ENCODE results near the gene GNG7. TPM values are rescaled to one million over a fixed set of nuclear protein-coding genes. Genes with fewer than 3 reads are reported as not detected.
"Not testable (repeated sequence)": the region's sequence is repeated elsewhere in the genome, so short reads cannot be mapped to it uniquely, and the experiment has no call there.

The GNG7 gene
- total RNA-seq, 2 experiments from 2014 or later, result 1.1 to 1.2 TPM

DNA sequence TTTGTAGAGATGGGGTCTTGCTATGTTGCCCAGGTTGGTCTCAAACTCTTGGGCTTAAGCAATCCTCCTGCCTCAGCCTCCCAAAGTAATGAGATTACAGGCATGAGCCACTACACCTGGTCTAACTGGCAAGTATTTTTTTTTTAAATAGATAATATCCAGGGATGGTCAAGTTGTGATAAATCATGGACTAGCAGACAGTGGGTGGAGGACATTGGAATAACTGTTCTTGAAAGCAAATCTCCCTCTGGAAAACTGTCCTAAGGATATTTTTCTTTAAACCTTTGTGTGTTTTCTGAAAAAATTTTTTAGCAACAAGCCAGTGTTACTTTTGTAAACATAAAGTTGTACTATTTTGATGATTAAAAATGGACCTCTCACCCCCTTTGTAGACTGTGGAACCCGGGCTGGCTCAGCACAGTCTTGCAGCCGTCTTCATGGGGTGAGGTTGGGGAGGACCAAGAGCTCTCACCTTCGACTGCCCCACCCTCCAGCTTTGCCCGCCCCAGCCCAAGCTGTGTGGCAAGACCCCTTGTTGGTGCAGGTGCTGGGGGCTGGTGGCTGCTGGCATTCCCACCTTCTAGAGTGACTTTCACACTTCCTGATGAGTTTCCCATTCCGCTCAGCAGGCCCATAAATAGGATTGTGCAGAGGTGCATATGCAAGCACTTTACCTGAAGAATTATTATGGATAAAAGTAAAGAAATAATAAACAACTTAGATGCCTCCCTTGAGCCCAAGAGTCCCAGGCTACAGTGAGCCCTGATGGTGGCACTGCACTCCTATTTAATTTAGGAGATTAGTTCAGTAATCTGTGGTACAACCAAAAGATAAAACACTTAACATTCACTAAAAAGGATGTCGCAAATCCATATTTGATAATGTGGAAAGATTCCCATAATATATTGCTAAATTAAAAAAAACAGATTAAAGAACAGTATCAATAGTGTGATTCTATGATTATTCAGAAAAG is 119.2 kb downstream of the GNG7 start:
- peaks cover 9% of the 10 kb centered on the region for H3K4me1 Mint-ChIP-seq
- H3K27ac Mint-ChIP-seq, result no peak overlapping the region
- H3K4me3 Mint-ChIP-seq, result no peak overlapping the region
- H3K36me3 Mint-ChIP-seq (ENCODE audit: low read depth), result peaks cover 2% of the 10 kb centered on the region
- peaks cover 4% of the 10 kb centered on the region for H3K9me3 Mint-ChIP-seq
- peaks cover 11% of the 10 kb centered on the region for H3K27me3 Mint-ChIP-seq
- POLR2A ChIA-PET, result no interaction called here
- no peak for DNase-seq
- CTCF ChIA-PET, result interaction anchor here (0.6 to 1.6 kb wide), 3 partner anchors 8 to 343 kb away, joined by 3 to 5 read pairs (median 4); no protein-coding TSS in a partner anchor

DNA sequence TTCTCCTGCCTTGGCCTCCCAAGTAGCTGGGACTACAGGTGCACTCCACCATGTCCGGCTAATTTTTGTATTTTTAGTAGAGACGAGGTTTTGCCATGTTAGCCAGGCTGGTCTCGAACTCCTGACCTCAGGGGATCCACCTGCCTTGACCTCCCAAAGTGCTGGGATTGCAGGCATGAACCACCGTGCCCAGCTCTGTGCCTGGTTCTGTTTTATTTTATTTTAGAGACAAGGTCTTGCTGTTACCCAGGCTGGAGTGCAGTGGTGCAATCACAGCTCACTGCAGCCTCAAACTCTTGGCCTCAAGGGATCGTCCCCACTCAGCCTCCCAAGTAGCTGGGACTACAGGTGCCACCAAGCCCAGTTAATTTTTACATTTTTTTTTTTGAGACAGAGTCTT is 122.1 kb downstream of the GNG7 start:
- H3K4me1 Mint-ChIP-seq, result peaks cover 10% of the 10 kb centered on the region
- POLR2A ChIA-PET; H3K9me3 Mint-ChIP-seq; DNase-seq; H3K36me3 Mint-ChIP-seq (ENCODE audit: low read depth); H3K4me3 Mint-ChIP-seq; H3K27ac Mint-ChIP-seq: not testable (repeated sequence)
- peaks cover 13% of the 10 kb centered on the region for H3K27me3 Mint-ChIP-seq
- CTCF ChIA-PET, result interaction anchor here (0.6 to 3.2 kb wide), 12 partner anchors 9 to 306 kb away, joined by 3 to 13 read pairs (median 4); partner anchors contain the start of gene GADD45B

DNA sequence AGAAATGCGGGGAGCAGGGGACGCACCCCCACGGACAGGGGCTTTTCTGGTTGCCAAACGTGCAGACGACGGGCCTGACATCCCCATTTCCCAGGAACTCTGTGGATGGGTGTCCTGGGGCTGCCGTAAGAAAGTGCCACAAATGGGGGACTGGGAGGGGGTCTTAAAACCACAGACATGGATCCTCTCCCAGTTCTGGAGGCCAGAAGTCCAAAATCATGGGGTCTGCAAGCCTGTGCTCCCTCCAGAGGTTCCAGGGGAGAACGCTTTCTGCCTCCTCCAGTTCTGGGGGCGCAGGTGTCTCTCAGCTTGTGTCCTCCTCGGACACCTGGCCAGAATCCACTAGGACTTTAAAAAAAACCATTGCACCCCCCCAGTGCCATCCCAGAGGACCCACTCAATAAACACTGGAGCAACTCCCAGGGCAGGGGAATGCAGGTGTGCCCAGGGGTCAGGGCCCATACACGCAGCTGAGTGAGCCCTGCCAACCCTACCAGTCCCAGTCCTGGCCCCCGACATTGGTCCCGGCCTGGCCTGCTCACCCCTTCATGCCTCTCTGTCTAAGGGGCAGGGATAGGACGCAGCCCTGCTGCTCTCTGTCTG is 122.7 kb downstream of the GNG7 start:
- Mint-ChIP-seq H3K9me3 (peaks cover 4% of the 10 kb centered on the region), H3K27me3 (peaks cover 13% of the 10 kb centered on the region), H3K4me3 (no peak overlapping the region), H3K36me3 (ENCODE audit: low read depth) (peaks cover 2% of the 10 kb centered on the region), H3K27ac (no peak overlapping the region), H3K4me1 (peaks cover 10% of the 10 kb centered on the region)
- no peak for DNase-seq
- POLR2A ChIA-PET, result interaction anchor here (1.0 kb wide), 1 partner anchor 103 kb away, joined by 4 read pairs; no protein-coding TSS in a partner anchor
- CTCF ChIA-PET, result interaction anchor here (0.6 to 3.2 kb wide), 20 partner anchors 9 to 376 kb away, joined by 3 to 13 read pairs (median 4); partner anchors contain the start of gene GADD45B

DNA sequence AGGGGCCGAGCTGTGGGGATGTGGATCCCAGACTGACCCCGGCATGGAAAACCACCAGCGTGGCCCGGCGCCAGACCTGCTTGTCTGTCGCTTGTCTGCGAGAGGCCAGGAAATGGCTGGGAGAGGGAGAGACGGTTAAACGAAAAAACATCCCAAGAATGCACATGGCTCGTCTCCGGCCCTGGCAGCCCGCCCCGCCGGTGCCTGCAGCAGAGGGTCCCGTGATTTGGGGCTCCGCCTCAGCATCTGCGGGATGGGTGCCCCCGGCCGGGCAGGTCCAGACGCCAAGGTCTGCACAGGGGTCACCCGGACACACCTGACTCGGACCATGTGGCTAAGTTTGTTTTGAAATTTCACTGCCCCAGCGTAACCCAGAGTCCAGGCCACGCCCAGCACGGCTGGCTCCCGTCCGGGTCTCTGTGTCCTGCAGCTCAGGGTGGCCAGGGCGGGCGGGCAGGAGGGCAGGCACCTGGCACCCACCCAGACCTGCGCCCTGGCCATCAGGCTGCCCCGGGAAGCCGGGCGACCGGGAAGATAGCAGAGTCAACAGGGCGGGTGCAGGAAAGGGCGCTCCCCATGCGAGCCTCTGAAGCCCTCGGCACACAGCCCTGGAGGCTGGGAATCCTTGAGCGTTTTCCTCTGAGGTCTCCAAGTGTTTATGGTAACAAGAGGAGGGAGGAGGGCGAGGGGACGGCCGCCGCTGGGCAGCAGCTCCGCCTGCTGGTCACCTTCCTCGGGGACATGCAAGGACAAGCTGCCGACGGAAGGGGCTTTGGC is 123.4 kb downstream of the GNG7 start:
- POLR2A ChIA-PET, result interaction anchor here (1.0 kb wide), 1 partner anchor 102 kb away, joined by 4 read pairs; no protein-coding TSS in a partner anchor
- peak; percentile 70 for DNase-seq
- Mint-ChIP-seq H3K27me3 (peaks cover 10% of the 10 kb centered on the region), H3K27ac (no peak overlapping the region), H3K36me3 (ENCODE audit: low read depth) (peaks cover 2% of the 10 kb centered on the region), H3K9me3 (peaks cover 4% of the 10 kb centered on the region), H3K4me3 (no peak overlapping the region), H3K4me1 (peaks cover 10% of the 10 kb centered on the region)
- CTCF ChIA-PET, result interaction anchor here (0.6 to 3.2 kb wide), 20 partner anchors 10 to 375 kb away, joined by 3 to 13 read pairs (median 4); partner anchors contain the start of gene GADD45B

DNA sequence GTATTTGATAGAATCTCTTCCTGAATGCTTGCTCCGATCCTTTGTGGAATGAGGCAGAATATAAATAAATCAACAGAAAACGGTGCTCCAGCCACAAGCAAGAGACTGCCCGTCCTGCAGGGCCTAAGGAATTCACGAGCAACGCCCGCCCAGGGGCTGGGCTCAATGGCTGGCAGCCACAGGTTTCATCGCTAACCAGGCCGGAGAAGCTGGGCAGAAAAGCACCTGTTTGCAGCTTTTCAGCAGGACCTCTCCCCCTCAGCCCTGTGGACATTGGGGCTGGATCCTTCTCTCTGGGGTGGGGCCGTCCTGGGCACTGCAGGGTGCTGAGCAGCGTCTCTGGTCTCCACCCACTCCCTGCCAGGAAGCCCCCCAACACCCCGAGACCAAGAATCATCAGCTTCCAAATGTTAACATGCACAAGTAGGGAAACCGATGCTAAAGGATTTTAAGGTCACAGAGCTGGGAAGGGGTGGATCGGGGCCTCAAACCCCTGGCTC is 124.1 kb downstream of the GNG7 start:
- Mint-ChIP-seq H3K4me3 (no peak overlapping the region), H3K4me1 (peaks cover 10% of the 10 kb centered on the region), H3K9me3 (no peaks in the 10 kb centered on the region), H3K27me3 (peaks cover 9% of the 10 kb centered on the region), H3K27ac (no peak overlapping the region), H3K36me3 (ENCODE audit: low read depth) (no peaks in the 10 kb centered on the region)
- ChIA-PET POLR2A (interaction anchor here (1.0 kb wide), 1 partner anchor 102 kb away, joined by 4 read pairs; no protein-coding TSS in a partner anchor), CTCF (interaction anchor here (0.7 to 3.2 kb wide), 14 partner anchors 11 to 116 kb away, joined by 3 to 13 read pairs (median 4); partner anchors contain the start of gene GADD45B)
- DNase-seq, result no peak

DNA sequence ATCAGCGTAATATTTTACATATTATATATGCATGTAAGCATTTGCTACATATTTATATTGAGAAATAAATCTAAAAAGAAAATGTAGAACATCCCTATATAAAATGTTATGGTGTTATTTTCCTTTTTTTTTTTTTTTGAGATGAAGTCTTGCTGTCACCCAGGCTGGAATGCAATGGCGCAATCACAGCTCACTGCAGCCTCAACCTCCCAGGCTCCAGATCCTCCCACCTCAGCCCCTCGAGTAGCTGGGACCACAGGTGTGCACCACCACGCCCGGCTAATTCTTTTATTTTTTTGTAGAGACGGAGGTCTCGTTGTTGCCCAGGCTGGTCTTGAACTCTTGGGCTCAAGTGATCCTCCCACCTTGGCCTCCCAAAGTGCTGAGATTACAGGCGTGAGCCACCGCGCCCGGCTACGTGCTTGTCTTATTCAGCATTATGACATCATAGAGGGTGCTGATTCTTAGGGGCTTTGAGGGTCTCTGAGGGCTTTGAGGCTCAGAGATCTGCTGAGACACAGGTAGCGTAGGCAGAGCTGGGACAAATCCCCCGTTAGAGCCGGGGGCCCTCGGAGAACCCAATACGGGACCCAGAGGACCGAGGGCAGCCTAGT is 124.7 kb downstream of the GNG7 start:
- H3K9me3 Mint-ChIP-seq, result no peaks in the 10 kb centered on the region
- peaks cover 10% of the 10 kb centered on the region for H3K4me1 Mint-ChIP-seq
- ChIA-PET POLR2A (no interaction called here), CTCF (interaction anchor here (0.6 to 3.2 kb wide), 9 partner anchors 22 to 245 kb away, joined by 3 to 13 read pairs (median 4); no protein-coding TSS in a partner anchor)
- H3K4me3 Mint-ChIP-seq, result no peak overlapping the region
- H3K27ac Mint-ChIP-seq, result no peak overlapping the region
- H3K36me3 Mint-ChIP-seq (ENCODE audit: low read depth), result no peaks in the 10 kb centered on the region
- DNase-seq, result no peak
- peaks cover 9% of the 10 kb centered on the region for H3K27me3 Mint-ChIP-seq

DNA sequence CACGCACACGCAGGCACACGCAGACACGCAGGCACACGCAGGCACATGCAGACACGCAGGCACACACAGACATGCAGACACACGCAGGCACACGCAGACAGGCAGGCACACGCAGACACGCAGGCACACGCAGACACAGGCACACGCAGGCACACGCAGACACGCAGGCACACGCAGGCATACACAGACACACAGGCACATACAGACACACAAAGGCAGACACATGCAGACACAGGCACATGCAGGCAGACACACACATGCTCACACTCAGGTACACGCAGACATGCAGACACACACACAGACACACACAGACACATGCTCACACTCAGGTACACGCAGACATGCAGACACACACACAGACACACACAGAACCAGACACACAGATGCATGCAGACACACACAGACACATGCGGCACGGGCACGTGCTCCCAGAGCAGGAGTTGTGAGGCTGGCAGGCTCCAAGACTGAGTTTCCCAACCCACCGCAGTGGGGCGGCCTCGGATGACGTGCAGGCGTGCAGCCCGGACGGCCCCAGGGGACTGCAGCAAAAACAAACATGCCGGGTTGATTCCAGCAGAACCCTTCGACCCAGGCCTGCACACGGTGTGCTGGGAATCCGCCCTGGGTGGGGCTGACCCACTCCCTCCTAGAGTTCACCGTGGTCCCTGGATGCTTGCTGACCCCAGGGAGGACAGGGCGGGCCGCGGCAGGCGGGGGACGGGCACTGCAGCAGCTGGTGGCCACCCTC is 126.6 kb downstream of the GNG7 start:
- Mint-ChIP-seq H3K4me3 (no peak overlapping the region), H3K27me3 (peaks cover 3% of the 10 kb centered on the region), H3K4me1 (peaks cover 10% of the 10 kb centered on the region), H3K36me3 (ENCODE audit: low read depth) (no peaks in the 10 kb centered on the region), H3K27ac (no peak overlapping the region), H3K9me3 (no peaks in the 10 kb centered on the region)
- DNase-seq, result no peak
- POLR2A ChIA-PET, result interaction anchor here (1.1 kb wide), 1 partner anchor 99 kb away, joined by 4 read pairs; no protein-coding TSS in a partner anchor
- CTCF ChIA-PET, result interaction anchor here (0.6 kb wide), 1 partner anchor 8 kb away, joined by 4 read pairs; no protein-coding TSS in a partner anchor

DNA sequence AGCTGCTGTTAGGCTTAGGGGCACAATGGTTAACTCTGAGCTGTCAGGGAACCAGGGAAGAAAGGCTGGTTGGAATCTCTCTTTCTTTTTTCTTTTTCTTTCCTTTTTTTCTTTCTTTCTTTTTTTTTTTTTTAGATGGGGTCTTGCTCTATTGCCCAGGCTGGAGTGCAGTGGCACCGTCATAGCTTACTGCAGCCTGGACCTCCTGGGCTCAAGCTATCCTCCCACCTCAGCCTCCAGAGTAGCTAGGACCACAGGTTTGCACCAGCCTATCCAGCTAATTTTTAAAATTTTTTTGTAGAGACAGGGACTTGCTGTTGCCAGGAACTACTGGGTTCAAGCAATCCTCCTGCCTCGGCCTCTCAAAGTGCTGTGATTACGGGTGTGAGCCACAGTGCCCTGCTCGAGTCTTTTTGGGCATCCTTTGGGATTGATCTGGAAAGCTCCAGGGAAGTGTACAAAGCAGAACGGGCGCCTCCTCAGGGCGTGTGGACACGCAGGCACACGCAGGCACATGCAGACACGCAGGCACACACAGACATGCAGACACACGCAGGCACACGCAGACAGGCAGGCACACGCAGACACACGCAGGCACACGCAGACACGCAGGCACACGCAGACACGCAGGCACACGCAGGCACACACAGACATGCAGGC is 127.4 kb downstream of the GNG7 start:
- H3K9me3 Mint-ChIP-seq, result peaks cover under 1% of the 10 kb centered on the region
- H3K4me3 Mint-ChIP-seq, result no peak overlapping the region
- no peak for DNase-seq
- peaks cover 3% of the 10 kb centered on the region for H3K27me3 Mint-ChIP-seq
- peaks cover 10% of the 10 kb centered on the region for H3K4me1 Mint-ChIP-seq
- ChIA-PET CTCF (interaction anchor here (0.6 to 0.8 kb wide), 2 partner anchors 9 to 99 kb away, joined by 3 to 4 read pairs; no protein-coding TSS in a partner anchor), POLR2A (no interaction called here)
- H3K36me3 Mint-ChIP-seq (ENCODE audit: low read depth), result peaks cover under 1% of the 10 kb centered on the region
- no peak overlapping the region for H3K27ac Mint-ChIP-seq

DNA sequence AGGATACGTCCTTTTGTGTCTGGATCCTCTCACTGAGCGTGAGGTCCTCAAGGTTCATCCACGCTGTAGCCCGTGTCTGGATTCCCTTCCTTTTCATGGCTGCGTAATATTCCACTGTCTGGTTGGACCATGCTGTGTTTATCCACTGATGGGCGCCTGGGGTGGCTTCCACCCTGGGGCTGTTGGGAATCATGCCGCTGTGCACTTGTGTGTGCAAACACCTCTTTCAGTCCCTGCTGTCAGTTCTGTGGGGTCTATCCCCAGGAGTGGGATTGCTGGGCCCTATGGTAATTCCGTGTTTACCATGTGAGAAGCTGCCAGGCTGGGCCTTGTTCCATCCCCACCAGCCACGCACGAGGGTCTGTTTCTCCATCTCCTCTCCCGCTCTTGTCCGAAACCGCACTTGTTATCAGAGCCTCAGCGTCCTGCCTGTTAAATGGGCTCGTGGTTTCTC is 128.0 kb downstream of the GNG7 start:
- H3K4me3 Mint-ChIP-seq, result no peak overlapping the region
- H3K9me3 Mint-ChIP-seq, result peaks cover 2% of the 10 kb centered on the region
- H3K4me1 Mint-ChIP-seq, result peaks cover 9% of the 10 kb centered on the region
- ChIA-PET POLR2A (no interaction called here), CTCF (interaction anchor here (0.8 kb wide), 1 partner anchor 98 kb away, joined by 3 read pairs; no protein-coding TSS in a partner anchor)
- no peak for DNase-seq
- H3K27ac Mint-ChIP-seq, result no peak overlapping the region
- peaks cover 3% of the 10 kb centered on the region for H3K27me3 Mint-ChIP-seq
- peaks cover 1% of the 10 kb centered on the region for H3K36me3 Mint-ChIP-seq (ENCODE audit: low read depth)

DNA sequence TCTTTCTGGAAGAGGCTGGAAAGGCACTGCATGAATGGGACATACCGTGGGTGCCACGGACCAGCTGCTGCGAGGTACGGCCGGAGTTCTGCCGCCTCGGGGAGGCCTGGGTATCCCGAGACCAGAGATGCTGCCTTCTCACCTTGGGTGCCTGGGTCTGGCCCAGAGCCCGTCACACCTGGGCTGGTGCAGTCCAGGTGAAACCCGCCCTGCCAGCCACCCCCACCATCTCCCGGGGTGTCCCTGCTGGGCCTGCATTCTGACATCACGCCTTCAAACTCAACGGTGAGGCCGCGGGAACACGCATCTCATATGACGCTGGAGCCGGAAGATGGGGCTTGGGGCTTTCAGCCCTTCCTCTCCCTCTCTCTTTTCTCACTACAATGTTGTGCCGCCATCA is 128.6 kb downstream of the GNG7 start:
- Mint-ChIP-seq H3K27ac (no peak overlapping the region), H3K36me3 (ENCODE audit: low read depth) (peaks cover 1% of the 10 kb centered on the region), H3K27me3 (peaks cover 3% of the 10 kb centered on the region), H3K9me3 (peaks cover 2% of the 10 kb centered on the region), H3K4me3 (no peak overlapping the region), H3K4me1 (peaks cover 6% of the 10 kb centered on the region)
- ChIA-PET POLR2A (no interaction called here), CTCF (no interaction called here)
- no peak for DNase-seq

DNA sequence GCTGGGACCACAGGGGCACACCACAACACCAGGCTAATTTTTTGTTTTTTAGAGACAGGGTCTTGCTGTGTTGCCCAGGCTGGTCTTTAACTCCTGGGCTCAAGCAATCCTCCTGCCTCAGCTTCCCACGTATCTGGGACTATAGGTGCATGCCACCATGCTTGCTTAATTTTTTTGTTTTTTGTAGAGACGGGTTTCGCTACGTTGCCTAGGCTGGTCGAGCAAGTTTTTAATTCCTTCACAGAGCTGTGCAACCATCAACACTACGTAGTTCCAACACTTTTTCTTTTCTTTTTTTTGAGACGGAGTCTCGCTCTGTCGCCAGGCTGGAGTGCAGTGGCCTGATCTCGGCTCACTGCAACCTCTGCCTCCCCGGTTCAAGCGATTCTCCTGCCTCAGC is 130.3 kb downstream of the GNG7 start:
- H3K4me1 Mint-ChIP-seq, result peaks cover 14% of the 10 kb centered on the region
- H3K9me3 Mint-ChIP-seq; H3K27me3 Mint-ChIP-seq; POLR2A ChIA-PET; H3K4me3 Mint-ChIP-seq; H3K27ac Mint-ChIP-seq; DNase-seq; H3K36me3 Mint-ChIP-seq (ENCODE audit: low read depth): not testable (repeated sequence)
- CTCF ChIA-PET, result interaction anchor here (0.6 to 1.1 kb wide), 2 partner anchors 78 to 316 kb away, joined by 3 to 4 read pairs; no protein-coding TSS in a partner anchor

Data from activated CD4-positive, alpha-beta T cell treated with anti-CD3 and anti-CD28 coated beads, Interleukin-2, amount 10 ng/mL, durations not matched to agents 7 days and 5 days (primary cell).